GM12878 (cell line): ENCODE measurements around the gene SPOCK1. TPM values are rescaled to one million over a fixed set of nuclear protein-coding genes. Genes with fewer than 3 reads are reported as not detected.

ENCODE experiments used
- ATAC-seq: fragments of 200-7000 bp; cut with Tn5 transposase; 3 replicates; pipeline ENCODE4 v1.9.1; 2020; ENCODE audit warnings: mild to moderate bottlenecking, moderate library complexity
- BruUV-seq: library from RNA; stranded (reverse); fragments of 400-500 nt; replicated peaks from 2 replicates; lab custom pipeline; 2021; lab: Mats Ljungman, UMichigan
- CTCF ChIA-PET: fragments of 300-600 bp; sonication (Branson Sonifier 250); formaldehyde crosslinking; extraction: SDS; loops from one replicate; lab custom pipeline; 2021; ENCODE audit warnings: inconsistent platforms; lab: Yijun Ruan, JAX
- POLR2A ChIA-PET: fragments of 350-600 bp; formaldehyde crosslinking; extraction: SDS; loops from one replicate; lab custom pipeline; 2021; ENCODE audit warnings: inconsistent platforms; lab: Charles Lee
- RAD21 ChIA-PET: fragments of 300-600 bp; sonication (Branson Sonifier 250); formaldehyde crosslinking; loops from one replicate; lab custom pipeline; 2023; ENCODE audit warnings: antibody characterized with exemption; ENCODE audit not compliant: unreplicated experiment; lab: Charles Lee
- SMC1A ChIA-PET: fragments of 300-600 bp; sonication (Branson Sonifier 250); formaldehyde crosslinking; loops from one replicate; lab custom pipeline; 2023; ENCODE audit not compliant: unreplicated experiment, uncharacterized antibody; lab: Charles Lee
- DNase-seq: peaks from one replicate; pipeline ENCODE4 v3.0.0-alpha.2; 2011; ENCODE audit warnings: low read depth, low spot score
- FAIRE-seq: peaks from 3 replicates; lab custom pipeline; 2011; peaks lifted over from hg19 to GRCh38; lab: Jason Lieb, UNC
- H2AFZ ChIP-seq: 2 replicates; pipeline ENCODE4 v1.6.0; 2011; ENCODE audit warnings: low read depth, low read length, control low read depth; ENCODE audit not compliant: control insufficient read depth
- H3K27ac ChIP-seq: 2 replicates; pipeline ENCODE4 v1.5.1; 2011; ENCODE audit warnings: control low read depth; ENCODE audit not compliant: control insufficient read depth, insufficient read depth
- H3K27me3 ChIP-seq, 2 experiments: replicated peaks in 1 of 2; 2 replicates each; pipeline versions ENCODE4 v1.6.0 to v1.6.1; 2011; ENCODE audit warnings: low read length in 1 of 2; ENCODE audit not compliant: control insufficient read depth in 2 of 2, insufficient read depth in 2 of 2
- H3K36me3 ChIP-seq, 2 experiments: 2 replicates each; pipeline ENCODE4 v1.5.1; 2011; ENCODE audit warnings: low read length in 1 of 2; ENCODE audit not compliant: control insufficient read depth in 2 of 2, insufficient read depth in 2 of 2
- H3K4me1 ChIP-seq: 2 replicates; pipeline ENCODE4 v1.6.1; 2011; ENCODE audit warnings: mild to moderate bottlenecking, low read length, moderate library complexity, mixed read lengths; ENCODE audit not compliant: control insufficient read depth, insufficient read depth
- H3K4me2 ChIP-seq: 2 replicates; pipeline ENCODE4 v1.6.0; 2011; ENCODE audit warnings: control low read depth; ENCODE audit not compliant: control insufficient read depth, insufficient read depth
- H3K4me3 ChIP-seq: fragments of 200-600 bp; sonication (generic); 2 replicates; pipeline ENCODE4 v1.5.1; 2016
- H3K79me2 ChIP-seq: 2 replicates; pipeline ENCODE4 v1.6.0; 2011; ENCODE audit warnings: low read length; ENCODE audit not compliant: control insufficient read depth, insufficient read depth
- H3K9ac ChIP-seq: 2 replicates; pipeline ENCODE4 v1.8.0; 2011; ENCODE audit warnings: low read length, control low read depth, mixed read lengths; ENCODE audit not compliant: control insufficient read depth, insufficient read depth
- H3K9me3 ChIP-seq: replicated peaks from 3 replicates; pipeline ENCODE4 v1.5.1; 2011; ENCODE audit warnings: mild to moderate bottlenecking, low read length; ENCODE audit not compliant: control insufficient read depth, insufficient read depth
- H4K20me1 ChIP-seq: 2 replicates; pipeline ENCODE4 v1.6.0; 2011; ENCODE audit not compliant: control insufficient read depth, insufficient read depth
- EGR1 ChIP-seq, 2 experiments: IDR thresholded peaks; 1 replicate in 1 of 2; 2 replicates in 1 of 2; pipeline ENCODE4 v1.6.1; 2011 to 2012; ENCODE audit warnings: low read depth in 2 of 2, low read length in 2 of 2, borderline replicate concordance in 1 of 2, mild to moderate bottlenecking in 1 of 2, moderate library complexity in 1 of 2
- HDAC6 ChIP-seq: fragments of 200-600 bp; sonication (generic); IDR thresholded peaks from one replicate; pipeline ENCODE4 v1.8.0; 2017; ENCODE audit warnings: antibody characterized with exemption; ENCODE audit not compliant: unreplicated experiment
- KAT2A ChIP-seq: conservative IDR thresholded peaks from 2 replicates; pipeline ENCODE4 v1.6.1; 2011; ENCODE audit warnings: low read depth, low read length; ENCODE audit not compliant: control insufficient read depth
- NR2C1 ChIP-seq: fragments of 450-650 bp; IDR thresholded peaks from 2 replicates; pipeline ENCODE4 v1.6.1; 2017; ENCODE audit warnings: antibody characterized with exemption, mild to moderate bottlenecking, moderate library complexity
- ZNF207 ChIP-seq: fragments of 450-650 bp; IDR thresholded peaks from 2 replicates; pipeline ENCODE4 v1.6.1; 2014; ENCODE audit warnings: antibody characterized with exemption, mild to moderate bottlenecking, borderline replicate concordance
- WGBS: methylation state at CpG from one replicate; pipeline ENCODE4 v1.1.6; 2016; ENCODE audit warnings: low lambda C conversion rate; ENCODE audit not compliant: insufficient replicate concordance, insufficient coverage; ENCODE audit errors: missing lambda C conversion rate; 5-methylcytosine and 5-hydroxymethylcytosine counted together
- in situ Hi-C: fragments of 300-500 bp; cut with MboI; formaldehyde crosslinking; loops from 9 replicates; pipeline ENCODE4 v1.14.3; 2018; ENCODE audit warnings: mixed read lengths
- intact Hi-C: fragments of 100-400 bp; cut with micrococcal nuclease; formaldehyde crosslinking; loops from one replicate; pipeline ENCODE4 v1.14.2; 2022; ENCODE audit not compliant: unreplicated experiment
- polyA plus RNA-seq, 11 experiments: library from polyadenylated mRNA; depleted of rRNA in 4 of 11; unstranded in 6 of 11; stranded (reverse) in 5 of 11; fragments of >200 nt; fragmentation: Nextera tagmentation in 4 of 11; fragmentation: Illumina TruSeq in 1 of 11; extraction: Ambion mirVana in 4 of 11; extraction: Trizol in 1 of 11; gene quantifications; 1 replicate in 1 of 11; 2 replicates in 10 of 11; pipeline versions ENCODE4 v1.2.1 to v1.2.3, GENCODE V29; 2011 to 2016; ENCODE audit warnings: inconsistent platforms in 2 of 11, missing spikeins in 2 of 11, low read depth in 1 of 11
- total RNA-seq, 4 experiments: library from RNA; depleted of rRNA in 3 of 4; stranded (reverse); fragments of >200 nt in 3 of 4; fragmentation: Illumina TruSeq in 1 of 4; extraction: Trizol in 1 of 4; gene quantifications; 2 replicates each; pipeline versions ENCODE4 v1.2.1 to v1.2.3, GENCODE V29; 2013 to 2021
- TF ChIP-seq, protein P1 (sequence below): fragments of 450-650 bp; IDR thresholded peaks from 2 replicates; pipeline ENCODE4 v1.6.1; 2018; ENCODE audit warnings: borderline replicate concordance, mild to moderate bottlenecking; ENCODE audit not compliant: partially characterized antibody

Gene SPOCK1
- total and polyA plus RNA-seq, 10 of the 15 experiments (the other 5 are each of a cell fraction or from before 2014, with no cell fraction given) = 0.06 to 0.68 (median 0.25) TPM; not detected in 3

DNA sequence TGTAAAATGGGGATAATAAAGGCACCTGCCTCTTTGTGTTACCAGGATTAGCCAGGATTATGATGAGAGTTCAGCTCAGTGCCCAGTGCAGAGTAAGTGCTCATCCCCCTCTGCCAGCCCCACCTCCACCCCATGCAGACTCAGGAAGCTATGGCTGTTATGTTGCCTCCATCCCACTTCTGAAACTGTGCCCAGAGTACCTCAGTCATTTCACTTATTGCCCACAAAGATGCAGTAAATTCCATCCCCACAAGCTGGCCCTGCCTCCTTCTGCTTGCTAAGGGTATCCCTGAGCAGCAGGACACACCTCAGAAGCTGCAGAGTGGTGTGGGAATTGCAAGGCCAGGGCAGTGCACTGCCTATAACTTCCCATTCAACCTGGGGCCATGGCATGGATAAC, 415.1 kb downstream of the SPOCK1 start:
- no TSS peak for BruUV-seq
- Histone ChIP-seq H2AFZ (no peak overlapping the region), H3K9ac (no peak overlapping the region), H3K4me3 (no peak overlapping the region), H3K27me3 (peaks cover 0 to 3% of the 10 kb centered on the region in 2 experiments; a peak in 1 of 4 replicates), H4K20me1 (no peaks in the 10 kb centered on the region), H3K36me3 (no peaks in the 10 kb centered on the region), H3K79me2 (no peaks in the 10 kb centered on the region), H3K27ac (no peak overlapping the region), H3K4me1 (no peaks in the 10 kb centered on the region), H3K4me2 (no peak overlapping the region), H3K9me3 (no peaks in the 10 kb centered on the region)
- intact Hi-C loops = no loop called here
- ChIA-PET SMC1A (no interaction called here), CTCF (interaction anchor here (0.5 to 0.8 kb wide), 2 partner anchors 236 to 1165 kb away, joined by 3 read pairs; no protein-coding TSS in a partner anchor), POLR2A (no interaction called here), RAD21 (no interaction called here)
- ATAC-seq (no peak), FAIRE-seq (no peak), DNase-seq (no peak)
- in situ Hi-C loops = no loop called here
- TF ChIP-seq NR2C1 = no peak

DNA sequence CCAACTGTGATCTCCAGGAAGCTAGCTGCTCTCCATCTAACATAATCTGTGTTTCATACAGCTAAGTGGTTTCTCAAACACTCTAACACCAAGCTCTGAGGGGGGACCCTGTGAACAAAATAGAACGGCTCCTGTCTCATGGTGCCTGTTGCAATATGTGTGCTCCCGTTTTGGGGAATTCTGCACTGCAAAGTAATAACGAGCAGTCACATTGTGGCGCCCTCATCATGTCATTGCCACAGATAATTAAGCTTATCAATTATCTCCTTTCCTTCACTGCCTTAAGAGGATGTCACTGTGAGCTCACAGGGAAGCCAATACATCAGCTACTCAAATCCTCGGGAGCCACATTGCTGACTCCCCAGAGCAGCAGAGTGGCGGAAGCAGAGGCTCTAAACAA, 416.2 kb downstream of the SPOCK1 start:
- Histone ChIP-seq H3K27ac (no peak overlapping the region), H3K27me3 (peaks cover 0 to 3% of the 10 kb centered on the region in 2 experiments; a peak in 1 of 4 replicates), H3K4me2 (no peak overlapping the region), H3K9me3 (no peaks in the 10 kb centered on the region), H3K9ac (no peak overlapping the region), H3K36me3 (no peaks in the 10 kb centered on the region), H3K4me3 (no peak overlapping the region), H4K20me1 (no peaks in the 10 kb centered on the region), H3K4me1 (no peaks in the 10 kb centered on the region), H3K79me2 (no peaks in the 10 kb centered on the region), H2AFZ (no peak overlapping the region)
- CTCF ChIA-PET = interaction anchor here (1.1 kb wide), 1 partner anchor 8 kb away, joined by 6 read pairs; no protein-coding TSS in a partner anchor
- SMC1A ChIA-PET = no interaction called here
- in situ Hi-C loops = no loop called here
- RAD21 ChIA-PET = no interaction called here
- no TSS peak for BruUV-seq
- WGBS = 24% methylated on average over 6 of the region's 6 CpGs
- TF ChIP-seq ZNF207 (no peak), EGR1 (IDR thresholded peaks at IDR 0.05; ENCODE audit: borderline replicate concordance in 1 of 2, low read depth in 2 of 2, low read length in 2 of 2) (no peak), KAT2A (no peak), HDAC6 (no peak)
- TF ChIP-seq, protein P1, sequence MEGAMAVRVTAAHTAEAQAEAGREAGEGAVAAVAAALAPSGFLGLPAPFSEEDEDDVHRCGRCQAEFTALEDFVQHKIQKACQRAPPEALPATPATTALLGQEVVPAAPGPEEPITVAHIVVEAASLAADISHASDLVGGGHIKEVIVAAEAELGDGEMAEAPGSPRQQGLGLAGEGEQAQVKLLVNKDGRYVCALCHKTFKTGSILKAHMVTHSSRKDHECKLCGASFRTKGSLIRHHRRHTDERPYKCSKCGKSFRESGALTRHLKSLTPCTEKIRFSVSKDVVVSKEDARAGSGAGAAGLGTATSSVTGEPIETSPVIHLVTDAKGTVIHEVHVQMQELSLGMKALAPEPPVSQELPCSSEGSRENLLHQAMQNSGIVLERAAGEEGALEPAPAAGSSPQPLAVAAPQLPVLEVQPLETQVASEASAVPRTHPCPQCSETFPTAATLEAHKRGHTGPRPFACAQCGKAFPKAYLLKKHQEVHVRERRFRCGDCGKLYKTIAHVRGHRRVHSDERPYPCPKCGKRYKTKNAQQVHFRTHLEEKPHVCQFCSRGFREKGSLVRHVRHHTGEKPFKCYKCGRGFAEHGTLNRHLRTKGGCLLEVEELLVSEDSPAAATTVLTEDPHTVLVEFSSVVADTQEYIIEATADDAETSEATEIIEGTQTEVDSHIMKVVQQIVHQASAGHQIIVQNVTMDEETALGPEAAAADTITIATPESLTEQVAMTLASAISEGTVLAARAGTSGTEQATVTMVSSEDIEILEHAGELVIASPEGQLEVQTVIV = no peak
- ATAC-seq (no peak), DNase-seq (no peak), FAIRE-seq (no peak)
- POLR2A ChIA-PET = no interaction called here
- intact Hi-C loops = no loop called here
